Neural progenitor cell (in vitro differentiated cells): ENCODE results near the gene CCL27. TPM values are rescaled to one million over a fixed set of nuclear protein-coding genes. Genes with fewer than 3 reads are reported as not detected.

ENCODE experiments used
- DNase-seq: peaks from one replicate; pipeline ENCODE4 v3.0.0-alpha.2; 2016; ENCODE audit warnings: low spot score
- H2AFZ ChIP-seq: fragments of 200-600 bp; sonication (generic); replicated peaks from 2 replicates; pipeline ENCODE4 v1.6.1; 2016; ENCODE audit warnings: antibody characterized with exemption
- H3F3A ChIP-seq: fragments of 200-600 bp; sonication (generic); 2 replicates; pipeline ENCODE4 v1.6.1; 2016; ENCODE audit warnings: antibody characterized with exemption, low read depth
- H3K27ac ChIP-seq: fragments of 200-600 bp; sonication (generic); 2 replicates; pipeline ENCODE4 v1.5.1; 2016; ENCODE audit warnings: mild to moderate bottlenecking
- H3K27me3 ChIP-seq: fragments of 200-600 bp; sonication (generic); 2 replicates; pipeline ENCODE4 v1.6.1; 2016; ENCODE audit warnings: mild to moderate bottlenecking, moderate library complexity
- H3K36me3 ChIP-seq: fragments of 200-600 bp; sonication (generic); 2 replicates; pipeline ENCODE4 v1.5.1; 2016
- H3K4me1 ChIP-seq: fragments of 200-600 bp; sonication (generic); 2 replicates; pipeline ENCODE4 v1.6.1; 2016; ENCODE audit warnings: mixed run types
- H3K4me2 ChIP-seq: fragments of 200-600 bp; sonication (generic); 2 replicates; pipeline ENCODE4 v1.6.1; 2016
- H3K4me3 ChIP-seq: fragments of 200-600 bp; sonication (generic); 2 replicates; pipeline ENCODE4 v1.5.1; 2016
- H3K79me2 ChIP-seq: fragments of 200-600 bp; sonication (generic); 2 replicates; pipeline ENCODE4 v1.6.1; 2016; ENCODE audit warnings: low read depth
- H3K9ac ChIP-seq: fragments of 200-600 bp; sonication (generic); 2 replicates; pipeline ENCODE4 v1.6.1; 2016
- H3K9me3 ChIP-seq: fragments of 200-600 bp; sonication (generic); 2 replicates; pipeline ENCODE4 v1.5.1; 2016; ENCODE audit warnings: low read depth
- H4K20me1 ChIP-seq: fragments of 200-600 bp; sonication (generic); 2 replicates; pipeline ENCODE4 v1.6.1; 2016; ENCODE audit warnings: low read depth
- H3K27ac Mint-ChIP-seq: 3 replicates; pipeline ENCODE4 v1.8.0; 2021; ENCODE audit warnings: mixed read lengths
- H3K27me3 Mint-ChIP-seq: 2 replicates; pipeline ENCODE4 v1.8.0; 2022; ENCODE audit warnings: low read depth, mild to moderate bottlenecking, inconsistent platforms, moderate library complexity, mixed read lengths; ENCODE audit not compliant: insufficient read depth
- H3K36me3 Mint-ChIP-seq: 3 replicates; pipeline ENCODE4 v1.8.0; 2021; ENCODE audit warnings: mixed read lengths
- H3K4me1 Mint-ChIP-seq: 3 replicates; pipeline ENCODE4 v1.8.0; 2021; ENCODE audit warnings: mixed read lengths
- H3K4me3 Mint-ChIP-seq: 3 replicates; pipeline ENCODE4 v1.8.0; 2021; ENCODE audit warnings: mild to moderate bottlenecking, moderate library complexity, mixed read lengths
- H3K9me3 Mint-ChIP-seq: 3 replicates; pipeline ENCODE4 v1.8.0; 2020; ENCODE audit warnings: mixed read lengths
- CTCF ChIP-seq: fragments of 200-600 bp; sonication (generic); IDR thresholded peaks from 2 replicates; pipeline ENCODE4 v1.5.1; 2017; ENCODE audit warnings: antibody characterized with exemption, mild to moderate bottlenecking
- EZH2 ChIP-seq: fragments of 200-600 bp; sonication (generic); IDR thresholded peaks from 2 replicates; pipeline ENCODE4 v1.6.1; 2017; ENCODE audit warnings: antibody characterized with exemption, mild to moderate bottlenecking, moderate library complexity
- EZH2phosphoT487 ChIP-seq: fragments of 200-600 bp; sonication (generic); IDR thresholded peaks from 2 replicates; pipeline ENCODE4 v1.6.1; 2017; ENCODE audit warnings: antibody characterized with exemption
- total RNA-seq: library from RNA; depleted of rRNA; stranded (reverse); fragments of >200 nt; gene quantifications from 2 replicates; pipeline ENCODE4 v1.2.3, GENCODE V29; 2015; ENCODE audit warnings: low replicate concordance

The CCL27 gene
- total RNA-seq, 1 donor from 2014 or later = 0.67 TPM

- peak within 1 kb of the TSS; percentile 4 for H3K9ac ChIP-seq
- peak within 1 kb of the TSS; percentile 55 for H3K4me3 ChIP-seq
- Mint-ChIP-seq H3K4me3 (peak within 1 kb of the TSS; percentile 91), H3K36me3 (peaks cover 2% of the 10 kb centered on the region), H3K27me3 (peaks cover 8% of the 10 kb centered on the region), H3K9me3 (no peaks in the 10 kb centered on the region), H3K4me1 (peaks cover 24% of the 10 kb centered on the region), H3K27ac (peak within 1 kb of the TSS; percentile 24)
- peak within 1 kb of the TSS; percentile 80 for H2AFZ ChIP-seq
- no peaks in the 10 kb centered on the region for H3K36me3 ChIP-seq
- peaks cover 5% of the 10 kb centered on the region for H3K27me3 ChIP-seq
- H4K20me1 ChIP-seq = peaks cover 17% of the 10 kb centered on the region
- peak within 1 kb of the TSS; percentile 83 for H3K4me2 ChIP-seq
- peaks cover 21% of the 10 kb centered on the region for H3K4me1 ChIP-seq
- TF ChIP-seq CTCF (peak; percentile 5), EZH2phosphoT487 (no peak), EZH2 (no peak)
- peaks cover 34% of the 10 kb centered on the region for H3F3A ChIP-seq
- no peaks in the 10 kb centered on the region for H3K9me3 ChIP-seq
- DNase-seq = peak; percentile 96
- peaks cover 15% of the 10 kb centered on the region for H3K79me2 ChIP-seq
- no peak within 1 kb of the TSS for H3K27ac ChIP-seq
Observed at GRCh38 chr9:34637356-34638137, 24.9 kb downstream of the CCL27 start, which contains the start of gene SIGMAR1. Gene SIGMAR1, minus strand, starts transcription at chr9:34637787. Its CDS starts 90 bp downstream, at chr9:34637697.

- Histone ChIP-seq H3K79me2 (peaks cover 15% of the 10 kb centered on the region), H3K4me3 (peak overlapping the region; percentile 55), H3K4me2 (peak overlapping the region; percentile 83), H3K4me1 (peaks cover 21% of the 10 kb centered on the region), H4K20me1 (peaks cover 17% of the 10 kb centered on the region), H2AFZ (peak overlapping the region; percentile 80), H3K9me3 (no peaks in the 10 kb centered on the region), H3K27ac (no peak overlapping the region), H3K9ac (peak overlapping the region; percentile 4), H3K27me3 (peaks cover 11% of the 10 kb centered on the region), H3K36me3 (no peaks in the 10 kb centered on the region), H3F3A (peaks cover 34% of the 10 kb centered on the region)
- TF ChIP-seq EZH2 = no peak
- TF ChIP-seq EZH2phosphoT487 = no peak
- Mint-ChIP-seq H3K4me1 (peaks cover 24% of the 10 kb centered on the region), H3K9me3 (no peaks in the 10 kb centered on the region), H3K27ac (peak overlapping the region; percentile 24), H3K27me3 (peaks cover 11% of the 10 kb centered on the region), H3K4me3 (peak overlapping the region; percentile 91), H3K36me3 (peaks cover 2% of the 10 kb centered on the region)
- no peak for DNase-seq
Observed at GRCh38 chr9:34636791-34637355, 25.6 kb downstream of the CCL27 start.

- Histone ChIP-seq H4K20me1 (peaks cover 17% of the 10 kb centered on the region), H3K9me3 (no peaks in the 10 kb centered on the region), H3F3A (peaks cover 34% of the 10 kb centered on the region), H3K79me2 (peaks cover 15% of the 10 kb centered on the region), H3K4me2 (no peak overlapping the region), H2AFZ (no peak overlapping the region), H3K9ac (no peak overlapping the region), H3K27ac (no peak overlapping the region), H3K36me3 (no peaks in the 10 kb centered on the region), H3K4me1 (peaks cover 25% of the 10 kb centered on the region), H3K4me3 (no peak overlapping the region), H3K27me3 (peaks cover 24% of the 10 kb centered on the region)
- TF ChIP-seq CTCF (no peak), EZH2phosphoT487 (no peak), EZH2 (no peak)
- Mint-ChIP-seq H3K4me3 (peak overlapping the region; percentile 74), H3K4me1 (peaks cover 24% of the 10 kb centered on the region), H3K27ac (no peak overlapping the region), H3K36me3 (peaks cover 2% of the 10 kb centered on the region), H3K27me3 (peaks cover 10% of the 10 kb centered on the region), H3K9me3 (peaks cover under 1% of the 10 kb centered on the region)
- no peak for DNase-seq
Observed at GRCh38 chr9:34635556-34635955, 26.9 kb downstream of the CCL27 start.
